ENCODE measurements around the gene CXCL6.

CXCL6 gene

GRCh38 chr4:73843369-73843768 lies 6.9 kb downstream of the CXCL6 start:
- DNase-seq (ENCODE audit: low read depth): no peak

- DNase-seq (ENCODE audit: low read depth): no peak
Measured at GRCh38 chr4:73844345-73844744, 7.9 kb downstream of the CXCL6 start.

- DNase-seq (ENCODE audit: low read depth): no peak
Measured at GRCh38 chr4:73844806-73845205, 8.3 kb downstream of the CXCL6 start.

- no peak for DNase-seq (ENCODE audit: low read depth)
Measured at GRCh38 chr4:73847526-73848182, 11.2 kb downstream of the CXCL6 start.

- DNase-seq (ENCODE audit: low read depth): no peak
Measured at GRCh38 chr4:73848183-73848777, 11.8 kb downstream of the CXCL6 start.

- DNase-seq (ENCODE audit: low read depth): no peak
Measured at GRCh38 chr4:73850261-73850970, 13.9 kb downstream of the CXCL6 start.

- no peak for DNase-seq (ENCODE audit: low read depth)
Measured at GRCh38 chr4:73851293-73851692, 14.8 kb downstream of the CXCL6 start.

GRCh38 chr4:73852771-73853170 lies 16.3 kb downstream of the CXCL6 start:
- no peak for DNase-seq (ENCODE audit: low read depth)

- DNase-seq (ENCODE audit: low read depth): no peak
Measured at GRCh38 chr4:73853246-73853704, 16.8 kb downstream of the CXCL6 start, which contains the start of gene PF4V1. Gene PF4V1 (plus strand): TSS chr4:73853296. CDS start chr4:73853363, 67 bp downstream.

GRCh38 chr4:73853718-73854473 lies 17.4 kb downstream of the CXCL6 start:
- no peak for DNase-seq (ENCODE audit: low read depth)

- no peak for DNase-seq (ENCODE audit: low read depth)
Measured at GRCh38 chr4:73855406-73855805, 18.9 kb downstream of the CXCL6 start.

GRCh38 chr4:73856518-73856917 lies 20.0 kb downstream of the CXCL6 start:
- DNase-seq (ENCODE audit: low read depth): no peak

- no peak for DNase-seq (ENCODE audit: low read depth)
Measured at GRCh38 chr4:73859614-73860088, 23.2 kb downstream of the CXCL6 start.

GRCh38 chr4:73860181-73860580 lies 23.7 kb downstream of the CXCL6 start:
- no peak for DNase-seq (ENCODE audit: low read depth)

GRCh38 chr4:73860917-73861316 lies 24.4 kb downstream of the CXCL6 start:
- DNase-seq (ENCODE audit: low read depth): no peak

- no peak for DNase-seq (ENCODE audit: low read depth)
Measured at GRCh38 chr4:73862322-73862721, 25.8 kb downstream of the CXCL6 start.

- no peak for DNase-seq (ENCODE audit: low read depth)
Measured at GRCh38 chr4:73864365-73864764, 27.9 kb downstream of the CXCL6 start.

GRCh38 chr4:73864961-73865360 lies 28.5 kb downstream of the CXCL6 start:
- no peak for DNase-seq (ENCODE audit: low read depth)

- no peak for DNase-seq (ENCODE audit: low read depth)
Measured at GRCh38 chr4:73865431-73866096, 29.1 kb downstream of the CXCL6 start.

GRCh38 chr4:73866246-73866645 lies 29.8 kb downstream of the CXCL6 start:
- no peak for DNase-seq (ENCODE audit: low read depth)

- no peak for DNase-seq (ENCODE audit: low read depth)
Measured at GRCh38 chr4:73867783-73868182, 31.3 kb downstream of the CXCL6 start.
